ENCODE data around the gene SETD2.

SETD2 gene

GRCh38 chr3:47010111-47010712, 153.7 kb downstream of the SETD2 start:
- no peak for DNase-seq (ENCODE audit: low read depth in 2 of 2)

GRCh38 chr3:47009225-47010110, 154.4 kb downstream of the SETD2 start:
- DNase-seq (ENCODE audit: low read depth in 2 of 2) = peak; percentile 86 to 89

GRCh38 chr3:47008851-47009224, 155.1 kb downstream of the SETD2 start:
- DNase-seq (ENCODE audit: low read depth in 2 of 2) = no peak

GRCh38 chr3:47008234-47008796, 155.6 kb downstream of the SETD2 start:
- DNase-seq (ENCODE audit: low read depth in 2 of 2) = no peak

GRCh38 chr3:47007482-47008233, 156.3 kb downstream of the SETD2 start:
- no peak for DNase-seq (ENCODE audit: low read depth in 2 of 2)

- no peak for DNase-seq (ENCODE audit: low read depth in 2 of 2)
Measured at GRCh38 chr3:47007001-47007400, 156.9 kb downstream of the SETD2 start.

GRCh38 chr3:47006145-47006651, 157.7 kb downstream of the SETD2 start:
- no peak for DNase-seq (ENCODE audit: low read depth in 2 of 2)

- no peak for DNase-seq (ENCODE audit: low read depth in 2 of 2)
Measured at GRCh38 chr3:47005212-47006144, 158.4 kb downstream of the SETD2 start.

GRCh38 chr3:47004369-47005211, 159.3 kb downstream of the SETD2 start:
- no peak for DNase-seq (ENCODE audit: low read depth in 2 of 2)

- no peak for DNase-seq (ENCODE audit: low read depth in 2 of 2)
Measured at GRCh38 chr3:47003461-47004368, 160.2 kb downstream of the SETD2 start.

- no peak for DNase-seq (ENCODE audit: low read depth in 2 of 2)
Measured at GRCh38 chr3:47003056-47003410, 160.9 kb downstream of the SETD2 start.

- DNase-seq (ENCODE audit: low read depth in 2 of 2) = no peak
Measured at GRCh38 chr3:47002171-47003055, 161.5 kb downstream of the SETD2 start.

GRCh38 chr3:47001731-47002170, 162.2 kb downstream of the SETD2 start:
- no peak for DNase-seq (ENCODE audit: low read depth in 2 of 2)

GRCh38 chr3:47000922-47001730, 162.8 kb downstream of the SETD2 start:
- no peak for DNase-seq (ENCODE audit: low read depth in 2 of 2)

- DNase-seq (ENCODE audit: low read depth in 2 of 2) = no peak
Measured at GRCh38 chr3:47000198-47000815, 163.6 kb downstream of the SETD2 start.

- DNase-seq (ENCODE audit: low read depth in 2 of 2) = no peak
Measured at GRCh38 chr3:46999516-47000197, 164.3 kb downstream of the SETD2 start.
